Adrenal gland (tissue), 5 donors: ENCODE measurements around the gene CALML3.

Experiments used
- CTCF ChIP-seq, 6 experiments: fragments of 450-650 bp in 4 of 6; fragments of 200-600 bp in 2 of 6; sonication (generic) in 1 of 6; IDR thresholded peaks; 1 replicate in 5 of 6; 2 replicates in 1 of 6; pipeline versions ENCODE4 v1.5.1 to v1.8.0; 2016 to 2021; ENCODE audit warnings: antibody characterized with exemption in 6 of 6, mild to moderate bottlenecking in 2 of 6, moderate library complexity in 1 of 6
- POLR2A ChIP-seq, 2 donors: fragments of 450-650 bp; IDR thresholded peaks; one replicate each; pipeline ENCODE4 v1.6.1; 2017; ENCODE audit warnings: antibody characterized with exemption in 2 of 2, mild to moderate bottlenecking in 2 of 2, moderate library complexity in 1 of 2
- donor health status: DM: no; HTN: no; CAD: no.

GRCh38 chr10:5569568-5569967 lies 44.8 kb downstream of the CALML3 start:
- TF ChIP-seq CTCF (IDR thresholded peaks at IDR 0.05) (no peak), POLR2A (IDR thresholded peaks at IDR 0.05) (no peak)
